DND-41 (cell line): ENCODE data around the gene UVSSA.

Experiments used
- ATAC-seq: fragments of 200-7000 bp; cut with Tn5 transposase; 3 replicates; pipeline ENCODE4 v1.9.1; 2021; ENCODE audit warnings: low read depth; ENCODE audit not compliant: insufficient read depth
- DNase-seq: peaks from one replicate; pipeline ENCODE4 v3.0.0-alpha.2; 2020
- H2AFZ ChIP-seq: 2 replicates; pipeline ENCODE4 v1.6.0; 2012; ENCODE audit warnings: low read depth, low read length
- H3K27ac ChIP-seq: 2 replicates; pipeline ENCODE4 v1.5.1; 2012; ENCODE audit warnings: low read length, inconsistent platforms
- H3K27me3 ChIP-seq: fragments of 200-600 bp; sonication (generic); 2 replicates; pipeline ENCODE4 v1.6.0; 2012; ENCODE audit warnings: low read length, mild to moderate bottlenecking, inconsistent platforms; ENCODE audit not compliant: insufficient read depth, poor library complexity
- H3K36me3 ChIP-seq: 2 replicates; pipeline ENCODE4 v1.5.1; 2012; ENCODE audit warnings: low read length, inconsistent platforms; ENCODE audit not compliant: insufficient read depth
- H3K4me1 ChIP-seq: 2 replicates; pipeline ENCODE4 v1.5.1; 2012; ENCODE audit warnings: mild to moderate bottlenecking, low read length; ENCODE audit not compliant: insufficient read depth
- H3K4me2 ChIP-seq: 2 replicates; pipeline ENCODE4 v1.6.0; 2012; ENCODE audit warnings: mild to moderate bottlenecking, moderate library complexity, low read length, inconsistent platforms; ENCODE audit not compliant: insufficient read depth
- H3K4me3 ChIP-seq, 2 experiments: fragments of 200-600 bp in 1 of 2; shearing (Covaris generic) in 1 of 2; 2 replicates each; pipeline ENCODE4 v1.5.1; 2012 to 2016; ENCODE audit warnings: inconsistent platforms in 2 of 2, low read length in 2 of 2, mild to moderate bottlenecking in 2 of 2, low read depth in 1 of 2, moderate library complexity in 1 of 2
- H3K79me2 ChIP-seq: 2 replicates; pipeline ENCODE4 v1.6.0; 2012; ENCODE audit warnings: low read length, inconsistent platforms; ENCODE audit not compliant: insufficient read depth
- H3K9ac ChIP-seq: 2 replicates; pipeline ENCODE4 v1.6.0; 2012; ENCODE audit warnings: low read depth, mild to moderate bottlenecking, inconsistent platforms, low read length, moderate library complexity
- H3K9me3 ChIP-seq: 2 replicates; pipeline ENCODE4 v1.5.1; 2012; ENCODE audit warnings: low read length, moderate library complexity, mild to moderate bottlenecking, inconsistent platforms; ENCODE audit not compliant: insufficient read depth, severe bottlenecking
- H4K20me1 ChIP-seq: 2 replicates; pipeline ENCODE4 v1.6.0; 2012; ENCODE audit warnings: low read length; ENCODE audit not compliant: insufficient read depth
- EZH2 ChIP-seq: IDR thresholded peaks from 3 replicates; pipeline ENCODE4 v1.6.1; 2012; ENCODE audit warnings: borderline replicate concordance, low read depth, mild to moderate bottlenecking, moderate library complexity, low read length, inconsistent platforms; ENCODE audit not compliant: severe bottlenecking
- TF ChIP-seq, protein P1 (sequence below): IDR thresholded peaks from 2 replicates; pipeline ENCODE4 v1.5.1; 2012; ENCODE audit warnings: borderline replicate concordance, low read length, moderate library complexity, mild to moderate bottlenecking; ENCODE audit not compliant: poor library complexity, severe bottlenecking; ENCODE audit errors: extremely low read depth

UVSSA gene

DNA sequence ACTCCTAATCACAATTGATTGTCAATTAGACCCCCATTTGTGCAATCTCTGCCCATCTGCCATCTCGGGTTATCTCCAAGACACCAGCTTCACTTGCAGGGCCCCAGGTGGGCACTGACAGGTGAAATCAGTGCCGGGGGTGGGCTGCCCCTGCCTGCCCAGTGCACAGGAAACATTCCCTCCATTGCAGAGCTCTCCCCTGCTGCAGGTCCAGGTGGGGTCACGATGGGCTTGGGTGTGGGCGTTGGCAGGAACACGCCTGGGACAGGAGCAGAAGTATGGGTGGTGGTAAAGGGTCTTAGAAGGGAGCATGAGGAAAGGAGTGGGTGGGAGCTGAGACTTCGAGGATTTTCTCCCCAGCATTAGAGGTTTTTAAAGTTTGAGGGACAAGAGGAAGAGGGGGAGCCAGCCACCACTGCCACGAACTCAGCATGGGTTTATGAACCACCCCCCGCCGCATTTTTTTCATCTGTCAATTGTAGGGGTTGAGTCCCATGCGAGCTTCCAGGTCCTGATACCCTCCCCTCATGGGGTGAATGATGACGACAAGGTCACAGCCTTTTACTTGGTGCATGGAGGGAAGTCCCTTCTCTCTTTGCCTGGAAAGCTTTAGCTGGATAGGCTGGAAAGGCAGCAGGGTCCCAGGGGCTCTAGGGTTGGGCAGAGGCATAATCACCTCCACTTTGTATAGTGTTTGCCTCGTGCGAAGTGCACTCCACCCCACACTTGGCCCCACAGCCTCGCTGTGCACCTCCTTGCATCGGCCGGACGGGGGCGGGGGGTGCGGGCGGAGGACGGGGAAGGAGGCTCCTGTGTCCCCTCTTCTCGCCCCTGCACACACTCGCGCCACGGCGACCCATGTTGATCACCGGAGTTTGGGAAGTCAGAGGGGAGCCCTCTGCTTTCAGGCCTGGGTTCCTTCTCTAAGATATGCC lies 62.8 kb downstream of the UVSSA start:
- H2AFZ ChIP-seq, result no peak overlapping the region
- peak; percentile 29; the same call in 1 of the 3 replicates for ATAC-seq
- TF ChIP-seq, protein P1, sequence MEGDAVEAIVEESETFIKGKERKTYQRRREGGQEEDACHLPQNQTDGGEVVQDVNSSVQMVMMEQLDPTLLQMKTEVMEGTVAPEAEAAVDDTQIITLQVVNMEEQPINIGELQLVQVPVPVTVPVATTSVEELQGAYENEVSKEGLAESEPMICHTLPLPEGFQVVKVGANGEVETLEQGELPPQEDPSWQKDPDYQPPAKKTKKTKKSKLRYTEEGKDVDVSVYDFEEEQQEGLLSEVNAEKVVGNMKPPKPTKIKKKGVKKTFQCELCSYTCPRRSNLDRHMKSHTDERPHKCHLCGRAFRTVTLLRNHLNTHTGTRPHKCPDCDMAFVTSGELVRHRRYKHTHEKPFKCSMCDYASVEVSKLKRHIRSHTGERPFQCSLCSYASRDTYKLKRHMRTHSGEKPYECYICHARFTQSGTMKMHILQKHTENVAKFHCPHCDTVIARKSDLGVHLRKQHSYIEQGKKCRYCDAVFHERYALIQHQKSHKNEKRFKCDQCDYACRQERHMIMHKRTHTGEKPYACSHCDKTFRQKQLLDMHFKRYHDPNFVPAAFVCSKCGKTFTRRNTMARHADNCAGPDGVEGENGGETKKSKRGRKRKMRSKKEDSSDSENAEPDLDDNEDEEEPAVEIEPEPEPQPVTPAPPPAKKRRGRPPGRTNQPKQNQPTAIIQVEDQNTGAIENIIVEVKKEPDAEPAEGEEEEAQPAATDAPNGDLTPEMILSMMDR, result no peak
- no peak for TF ChIP-seq EZH2
- H3K9me3 ChIP-seq, result peaks cover 5% of the 10 kb centered on the region
- peaks cover 12% of the 10 kb centered on the region; the same call in 1 of the 2 replicates for H4K20me1 ChIP-seq
- no peak overlapping the region for H3K4me3 ChIP-seq
- H3K27me3 ChIP-seq, result no peaks in the 10 kb centered on the region
- no peak overlapping the region for H3K4me2 ChIP-seq
- no peak for DNase-seq
- no peak overlapping the region for H3K9ac ChIP-seq
- no peaks in the 10 kb centered on the region for H3K4me1 ChIP-seq
- no peak overlapping the region for H3K27ac ChIP-seq
- no peaks in the 10 kb centered on the region for H3K36me3 ChIP-seq
- no peaks in the 10 kb centered on the region for H3K79me2 ChIP-seq

DNA sequence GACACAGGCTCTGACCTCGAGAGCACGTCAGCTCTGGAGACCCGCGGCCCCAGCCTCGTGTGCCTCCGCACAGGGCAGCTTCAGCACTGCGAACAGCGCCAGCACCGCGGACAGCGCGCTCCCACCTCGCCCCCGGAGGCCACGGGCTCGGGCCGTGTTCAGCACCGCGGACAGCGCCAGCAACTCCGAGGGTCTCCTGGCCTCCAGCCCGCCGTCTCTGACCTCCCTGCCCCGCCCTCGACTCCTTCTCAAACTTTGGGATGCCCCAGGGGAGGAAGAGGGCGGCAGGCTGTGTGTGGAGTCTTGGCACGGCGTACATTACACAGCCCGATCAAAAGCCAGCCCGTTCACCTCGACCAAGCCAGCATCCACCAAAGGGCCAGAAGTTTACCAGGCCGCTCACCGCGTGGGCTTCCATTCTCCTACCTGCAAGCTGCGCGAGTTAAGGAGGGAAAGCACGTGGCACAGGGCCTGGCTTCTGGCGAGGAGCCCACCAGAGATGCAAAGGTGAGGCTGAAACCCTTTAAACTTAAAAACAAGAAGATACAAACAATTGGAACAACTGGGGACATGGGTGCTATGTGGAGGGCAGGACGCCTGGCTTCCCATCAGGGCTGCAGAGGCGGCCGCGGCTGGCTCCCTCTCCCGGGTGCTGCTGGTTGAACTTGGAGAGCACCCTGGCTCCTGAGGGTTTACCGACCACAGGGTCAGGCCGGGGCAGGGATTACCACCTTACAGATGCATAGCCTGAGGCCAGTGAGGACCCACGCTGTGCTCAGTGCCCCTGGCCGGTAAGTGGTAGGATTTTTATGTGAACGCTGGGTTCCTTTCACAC lies 63.7 kb downstream of the UVSSA start:
- H3K27me3 ChIP-seq, result no peaks in the 10 kb centered on the region
- no peak overlapping the region for H3K4me2 ChIP-seq
- H3K27ac ChIP-seq, result no peak overlapping the region
- ATAC-seq (peak; percentile 98), DNase-seq (peak; percentile 87)
- H2AFZ ChIP-seq, result no peak overlapping the region
- no peaks in the 10 kb centered on the region for H3K4me1 ChIP-seq
- TF ChIP-seq, protein P1, result no peak
- no peak for TF ChIP-seq EZH2
- H3K36me3 ChIP-seq, result no peaks in the 10 kb centered on the region
- H4K20me1 ChIP-seq, result peaks cover 12% of the 10 kb centered on the region; the same call in 1 of the 2 replicates
- no peaks in the 10 kb centered on the region for H3K79me2 ChIP-seq
- H3K4me3 ChIP-seq, result no peak overlapping the region
- no peaks in the 10 kb centered on the region for H3K9me3 ChIP-seq
- no peak overlapping the region for H3K9ac ChIP-seq

DNA sequence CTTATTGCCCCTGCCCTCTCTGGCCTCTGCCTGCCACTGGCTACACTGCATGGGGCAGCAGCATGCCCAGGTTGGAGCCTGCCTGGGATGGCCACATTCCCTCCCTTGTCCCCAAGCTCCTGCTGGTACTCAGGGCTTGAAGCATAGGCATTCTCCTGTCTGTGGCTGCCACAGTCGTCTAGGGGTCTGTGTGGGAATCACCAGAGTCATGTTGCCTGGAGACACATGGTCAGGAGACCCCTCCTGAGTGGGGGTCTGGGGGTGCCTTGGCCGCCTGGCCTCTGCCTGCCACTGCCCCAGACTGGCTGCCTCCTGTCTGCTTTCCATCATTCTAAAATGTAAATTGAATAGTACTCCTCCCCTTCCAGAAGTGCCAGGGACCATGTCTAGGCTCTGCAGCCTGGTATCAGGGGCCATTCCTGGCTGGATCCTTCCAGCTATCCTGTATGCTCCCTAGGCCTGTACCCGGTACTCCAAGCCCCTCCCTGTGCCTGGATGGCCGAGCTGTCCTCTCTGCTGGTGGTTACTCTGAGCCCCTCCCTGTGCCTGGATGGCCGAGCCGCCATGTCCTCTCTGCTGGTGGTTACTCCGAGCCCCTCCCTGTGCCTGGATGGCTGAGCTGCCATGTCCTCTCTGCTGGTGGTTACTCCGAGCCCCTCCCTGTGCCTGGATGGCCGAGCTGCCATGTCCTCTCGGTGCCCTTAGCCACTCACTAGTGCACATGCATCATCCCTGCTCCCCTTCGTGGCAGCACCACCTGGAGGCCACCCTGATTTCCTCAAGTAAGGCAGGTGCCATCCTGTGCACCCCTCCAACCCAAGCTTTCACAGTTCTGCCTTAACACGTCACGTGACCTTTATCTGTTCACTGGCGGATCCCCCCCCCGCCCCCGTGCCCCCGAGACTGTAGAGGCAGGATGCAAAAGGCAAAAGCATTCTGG lies 64.7 kb downstream of the UVSSA start:
- TF ChIP-seq EZH2, result no peak
- TF ChIP-seq, protein P1, result no peak
- DNase-seq (no peak), ATAC-seq (no peak)
- no peaks in the 10 kb centered on the region for H3K27me3 ChIP-seq
- no peaks in the 10 kb centered on the region for H3K9me3 ChIP-seq
- no peaks in the 10 kb centered on the region for H3K79me2 ChIP-seq
- no peak overlapping the region for H3K4me2 ChIP-seq
- H2AFZ ChIP-seq, result no peak overlapping the region
- no peak overlapping the region for H3K27ac ChIP-seq
- no peak overlapping the region for H3K4me3 ChIP-seq
- H4K20me1 ChIP-seq, result peaks cover 12% of the 10 kb centered on the region; the same call in 1 of the 2 replicates
- no peak overlapping the region for H3K9ac ChIP-seq
- H3K36me3 ChIP-seq, result no peaks in the 10 kb centered on the region
- H3K4me1 ChIP-seq, result no peaks in the 10 kb centered on the region
